PC-9 (cell line): Measurements from ENCODE around the gene CD44. TPM values are rescaled to one million over a fixed set of nuclear protein-coding genes. Genes with fewer than 3 reads are reported as not detected.

Experiments used
- BruUV-seq: library from RNA; stranded (reverse); fragments of 400-500 nt; replicated peaks from 2 replicates; lab custom pipeline; 2021; lab: Mats Ljungman, UMichigan
- CTCF ChIA-PET: fragments of 300-600 bp; sonication (Branson Sonifier 250); formaldehyde crosslinking; loops from one replicate; lab custom pipeline; 2022; ENCODE audit warnings: antibody characterized with exemption; lab: Charles Lee
- POLR2A ChIA-PET: fragments of 300-600 bp; sonication (Branson Sonifier 250); formaldehyde crosslinking; loops from one replicate; lab custom pipeline; 2022; ENCODE audit warnings: antibody characterized with exemption; ENCODE audit not compliant: unreplicated experiment; lab: Charles Lee
- DNase-seq, 2 experiments: peaks; one replicate each; pipeline versions ENCODE4 v3.0.0 to v3.0.0-alpha.2; 2015 to 2022; ENCODE audit warnings: mixed read lengths in 1 of 2
- H2AFZ ChIP-seq: fragments of 200-600 bp; sonication (generic); 2 replicates; pipeline ENCODE4 v1.8.1; 2017; ENCODE audit warnings: antibody characterized with exemption
- H3F3A ChIP-seq: fragments of 200-600 bp; sonication (generic); 2 replicates; pipeline ENCODE4 v1.8.1; 2017; ENCODE audit warnings: antibody characterized with exemption, mild to moderate bottlenecking, low read depth; ENCODE audit not compliant: insufficient read depth
- H3K27ac ChIP-seq: fragments of 200-600 bp; sonication (generic); 2 replicates; pipeline ENCODE4 v1.6.1; 2016; ENCODE audit warnings: mixed run types
- H3K27me3 ChIP-seq: fragments of 200-600 bp; sonication (generic); 2 replicates; pipeline ENCODE4 v1.6.1; 2016; ENCODE audit warnings: low read depth, mixed run types; ENCODE audit not compliant: insufficient read depth
- H3K36me3 ChIP-seq: fragments of 200-600 bp; sonication (generic); 2 replicates; pipeline ENCODE4 v1.6.1; 2016; ENCODE audit warnings: low read depth, mixed run types
- H3K4me1 ChIP-seq: fragments of 200-600 bp; sonication (generic); replicated peaks from 2 replicates; pipeline ENCODE4 v1.6.1; 2016; ENCODE audit warnings: mixed run types; ENCODE audit not compliant: insufficient read depth
- H3K4me2 ChIP-seq: fragments of 200-600 bp; sonication (generic); 2 replicates; pipeline ENCODE4 v1.6.1; 2017; ENCODE audit warnings: mixed run types
- H3K4me3 ChIP-seq: fragments of 200-600 bp; sonication (generic); 2 replicates; pipeline ENCODE4 v1.6.1; 2016; ENCODE audit warnings: mixed run types
- H3K79me2 ChIP-seq: fragments of 200-600 bp; sonication (generic); 2 replicates; pipeline ENCODE4 v1.6.1; 2017; ENCODE audit warnings: low read depth, mixed run types
- H3K9me2 ChIP-seq: fragments of 200-600 bp; sonication (generic); 2 replicates; pipeline ENCODE4 v1.8.1; 2017; ENCODE audit warnings: mild to moderate bottlenecking; ENCODE audit not compliant: insufficient read depth
- H3K9me3 ChIP-seq: fragments of 200-600 bp; sonication (generic); 2 replicates; pipeline ENCODE4 v1.8.1; 2016; ENCODE audit warnings: low read depth; ENCODE audit not compliant: insufficient read depth
- H4K20me1 ChIP-seq: fragments of 200-600 bp; sonication (generic); 2 replicates; pipeline ENCODE4 v1.8.1; 2017; ENCODE audit not compliant: insufficient read depth
- CTCF ChIP-seq: fragments of 200-600 bp; sonication (generic); conservative IDR thresholded peaks from 2 replicates; pipeline ENCODE4 v1.6.1; 2017; ENCODE audit warnings: mixed run types, antibody characterized with exemption, mild to moderate bottlenecking, moderate library complexity
- EZH2 ChIP-seq: fragments of 200-600 bp; sonication (generic); IDR thresholded peaks from 2 replicates; pipeline ENCODE4 v1.8.0; 2017; ENCODE audit warnings: antibody characterized with exemption, low read depth
- intact Hi-C: fragments of 100-400 bp; cut with micrococcal nuclease; formaldehyde crosslinking; loops from one replicate; pipeline ENCODE4 v1.10.0; 2022; ENCODE audit not compliant: unreplicated experiment
- total RNA-seq: library from RNA; stranded (reverse); gene quantifications from 2 replicates; pipeline ENCODE4 v1.2.3, GENCODE V29; 2021

The CD44 gene
- total RNA-seq, 1 experiment from 2014 or later: 775 TPM

GRCh38 chr11:35275786-35276170, 136.8 kb downstream of the CD44 start:
- no peaks in the 10 kb centered on the region for H3K36me3 ChIP-seq
- no peaks in the 10 kb centered on the region for H3K27me3 ChIP-seq
- H3K27ac ChIP-seq: no peak overlapping the region
- no peak overlapping the region for H3K4me3 ChIP-seq
- H4K20me1 ChIP-seq: no peaks in the 10 kb centered on the region
- ChIA-PET POLR2A (no interaction called here), CTCF (interaction anchor here (0.7 kb wide), 3 partner anchors 38 to 87 kb away, joined by 4 read pairs; no protein-coding TSS in a partner anchor)
- TF ChIP-seq CTCF (no peak), EZH2 (no peak)
- no peaks in the 10 kb centered on the region for H3K9me3 ChIP-seq
- H3K9me2 ChIP-seq: no peaks in the 10 kb centered on the region
- H3K4me2 ChIP-seq: peak overlapping the region; percentile 32; the same call in 1 of the 2 replicates
- no peak overlapping the region for H2AFZ ChIP-seq
- no peak for DNase-seq
- peaks cover 21% of the 10 kb centered on the region for H3K4me1 ChIP-seq
- H3K79me2 ChIP-seq: no peaks in the 10 kb centered on the region
- H3F3A ChIP-seq: peaks cover 14% of the 10 kb centered on the region
- intact Hi-C loops: no loop called here
- no TSS peak for BruUV-seq

- Histone ChIP-seq H3K27ac (no peak overlapping the region), H3K9me2 (no peaks in the 10 kb centered on the region), H4K20me1 (no peaks in the 10 kb centered on the region), H3K4me2 (no peak overlapping the region; the same call in 1 of the 2 replicates), H3K9me3 (no peaks in the 10 kb centered on the region), H3K27me3 (no peaks in the 10 kb centered on the region), H2AFZ (no peak overlapping the region), H3K4me3 (no peak overlapping the region), H3K79me2 (no peaks in the 10 kb centered on the region), H3K4me1 (peaks cover 21% of the 10 kb centered on the region), H3F3A (peaks cover 14% of the 10 kb centered on the region), H3K36me3 (no peaks in the 10 kb centered on the region)
- intact Hi-C loops: no loop called here
- POLR2A ChIA-PET: no interaction called here
- peak; percentile 16 to 45 for DNase-seq
- BruUV-seq: no TSS peak
- no peak for TF ChIP-seq EZH2
- no peak for TF ChIP-seq CTCF
- CTCF ChIA-PET: interaction anchor here (0.7 kb wide), 3 partner anchors 39 to 86 kb away, joined by 4 read pairs; no protein-coding TSS in a partner anchor
These were observed 137.6 kb downstream of the CD44 start for GRCh38 chr11:35276396-35277145.

GRCh38 chr11:35277827-35278226, 138.9 kb downstream of the CD44 start:
- intact Hi-C loops: no loop called here
- peaks cover 14% of the 10 kb centered on the region for H3F3A ChIP-seq

More at GRCh38 chr11:35277827-35278226, 138.9 kb downstream of the CD44 start:
- Histone ChIP-seq H3K27ac (no peak overlapping the region), H4K20me1 (no peaks in the 10 kb centered on the region), H2AFZ (no peak overlapping the region), H3K27me3 (no peaks in the 10 kb centered on the region), H3K4me3 (no peak overlapping the region), H3K4me2 (no peak overlapping the region), H3K36me3 (no peaks in the 10 kb centered on the region), H3K4me1 (peaks cover 21% of the 10 kb centered on the region), H3K9me2 (no peaks in the 10 kb centered on the region), H3K79me2 (no peaks in the 10 kb centered on the region), H3K9me3 (no peaks in the 10 kb centered on the region; the same call in 1 of the 2 replicates)
- ChIA-PET POLR2A (no interaction called here), CTCF (interaction anchor here (0.7 kb wide), 1 partner anchor 32 kb away, joined by 11 read pairs; no protein-coding TSS in a partner anchor)
- TF ChIP-seq EZH2 (no peak), CTCF (no peak)
- no TSS peak for BruUV-seq
- no peak for DNase-seq
